NB4 (cell line): ENCODE results near the gene MESP2.

Experiments
- CTCF ChIP-seq: IDR thresholded peaks from one replicate; pipeline ENCODE4 v1.5.1; 2012; ENCODE audit warnings: low read depth, low read length
- POLR2A ChIP-seq: IDR thresholded peaks from 2 replicates; pipeline ENCODE4 v1.6.1; 2011; ENCODE audit warnings: mild to moderate bottlenecking; ENCODE audit not compliant: insufficient read length; ENCODE audit errors: extremely low read depth

- peak; percentile 23 for TF ChIP-seq POLR2A
- TF ChIP-seq CTCF, result no peak
Observed at GRCh38 chr15:89820666-89821611, 44.8 kb downstream of the MESP2 start.
